ENCODE measurements around the gene CDH4.

The CDH4 gene

DNA sequence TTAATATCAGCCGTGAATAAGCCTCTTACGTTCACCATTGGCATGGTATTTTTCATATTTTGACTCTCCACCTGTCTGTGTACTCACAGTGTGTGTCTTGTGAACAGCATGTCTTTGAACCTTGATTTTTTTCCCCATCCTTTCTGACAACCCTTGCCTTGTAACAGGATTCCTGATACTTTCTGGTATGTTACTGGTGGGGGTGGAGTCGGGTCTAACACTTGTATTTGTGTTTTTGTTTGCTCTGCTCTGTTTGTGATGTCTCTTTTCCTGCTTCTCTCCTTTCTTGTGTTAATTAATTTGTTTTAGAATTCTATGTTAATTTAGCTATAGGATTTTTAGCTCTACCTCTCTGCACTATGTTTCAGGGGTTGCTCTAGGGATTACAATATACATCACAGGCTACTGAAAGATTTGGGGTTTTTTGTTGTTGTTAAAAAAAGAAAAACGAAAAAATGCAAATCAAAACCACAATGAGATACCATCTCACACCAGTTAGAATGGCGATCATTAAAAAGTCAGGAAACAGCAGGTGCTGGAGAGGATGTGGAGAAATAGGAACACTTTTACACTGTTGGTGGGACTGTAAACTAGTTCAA lies 245.1 kb downstream of the CDH4 start:
- Mint-ChIP-seq H3K27me3 (peaks cover 4% of the 10 kb centered on the region), H3K4me1 (peaks cover 5% of the 10 kb centered on the region), H3K27ac (no peak overlapping the region), H3K36me3 (no peaks in the 10 kb centered on the region), H3K4me3 (no peak overlapping the region), H3K9me3 (no peaks in the 10 kb centered on the region)

DNA sequence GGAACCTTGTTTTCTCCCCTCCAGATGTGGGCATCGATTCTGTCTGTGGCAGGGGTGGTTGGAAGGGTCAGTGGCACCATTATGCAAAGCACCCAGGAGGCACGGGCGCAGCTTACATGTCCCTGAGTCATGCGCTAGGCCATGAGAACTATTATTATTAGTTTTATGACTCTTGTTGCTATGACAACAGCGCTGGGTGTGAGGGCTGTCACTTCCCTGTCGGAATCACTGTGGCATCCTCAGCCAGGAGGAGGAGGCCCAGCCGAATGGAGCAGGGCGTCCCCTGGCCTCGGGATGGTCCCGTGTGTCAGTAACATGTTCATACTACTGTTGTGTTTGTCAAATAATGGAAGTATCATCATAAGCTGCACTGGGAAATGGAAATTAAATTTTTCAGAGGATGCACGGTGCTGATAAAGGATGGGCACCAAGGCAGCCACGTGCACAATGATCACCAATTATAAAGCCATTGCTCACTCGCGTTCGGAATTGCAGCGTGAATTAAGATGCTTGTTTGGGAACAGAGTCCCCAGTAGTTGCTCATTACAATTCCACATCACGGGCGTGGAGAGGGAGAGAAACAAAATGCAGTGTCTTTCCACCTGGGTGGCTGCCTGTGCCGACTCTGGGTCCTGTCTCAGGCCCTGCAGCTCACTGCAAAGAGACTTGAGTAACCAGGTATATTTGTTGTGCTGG lies 247.9 kb downstream of the CDH4 start:
- Mint-ChIP-seq H3K27me3 (peaks cover 4% of the 10 kb centered on the region), H3K27ac (no peak overlapping the region)

DNA sequence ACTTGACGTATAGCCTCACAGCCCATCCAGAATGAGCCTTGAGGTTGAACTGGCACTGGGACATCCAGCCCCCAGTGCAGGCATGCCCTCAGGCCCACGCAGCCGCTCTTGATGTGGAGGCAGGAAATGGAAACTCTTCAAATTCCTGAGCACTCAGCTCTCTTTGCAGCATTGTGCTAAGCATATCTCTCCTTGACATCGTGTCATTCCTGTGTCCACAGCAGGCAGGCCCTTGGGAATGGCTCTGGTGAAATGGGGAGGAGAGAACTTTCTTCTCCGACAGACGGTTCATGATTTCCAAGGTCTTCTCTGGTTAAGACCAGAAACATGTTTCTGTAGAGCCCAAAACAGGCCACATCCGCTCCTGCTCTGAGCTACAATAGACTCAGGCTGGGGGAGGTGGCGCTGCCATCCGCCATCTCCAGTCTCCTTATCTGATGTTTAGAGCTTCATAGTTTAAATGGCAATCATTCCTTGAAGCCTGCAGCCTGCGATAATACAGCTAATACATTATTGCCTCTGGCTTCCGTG lies 248.8 kb downstream of the CDH4 start:
- Mint-ChIP-seq H3K4me1 (peaks cover 5% of the 10 kb centered on the region), H3K4me3 (peak overlapping the region; percentile 2), H3K36me3 (no peaks in the 10 kb centered on the region), H3K27me3 (peaks cover 4% of the 10 kb centered on the region), H3K9me3 (no peaks in the 10 kb centered on the region), H3K27ac (no peak overlapping the region)

More for the DNA sequence above, 247.9 kb downstream of the CDH4 start:
- H3K4me3 Mint-ChIP-seq, result no peak overlapping the region
- no peaks in the 10 kb centered on the region for H3K36me3 Mint-ChIP-seq
- H3K9me3 Mint-ChIP-seq, result no peaks in the 10 kb centered on the region
- peaks cover 5% of the 10 kb centered on the region for H3K4me1 Mint-ChIP-seq

DNA sequence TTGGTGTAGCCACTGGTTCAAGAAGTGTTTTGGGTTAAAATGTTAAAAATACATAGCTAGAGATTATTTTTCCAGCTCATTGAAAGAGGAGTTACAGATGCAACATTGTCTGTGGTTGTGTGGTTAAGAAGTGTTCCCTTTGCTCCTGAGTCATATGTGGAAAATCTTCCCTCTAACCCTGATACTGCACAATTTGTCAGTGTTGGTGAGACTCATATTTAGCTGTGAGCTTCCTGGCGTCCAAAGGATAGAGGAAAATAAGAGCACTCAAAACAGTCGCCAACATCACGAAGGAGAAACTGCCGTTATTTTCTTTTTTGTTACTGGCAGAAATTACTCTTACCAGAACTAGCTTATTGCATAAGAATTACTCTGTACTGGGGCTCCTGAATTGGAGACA lies 250.4 kb downstream of the CDH4 start:
- Mint-ChIP-seq H3K27ac (no peak overlapping the region), H3K36me3 (no peaks in the 10 kb centered on the region), H3K4me3 (no peak overlapping the region), H3K9me3 (no peaks in the 10 kb centered on the region), H3K4me1 (peaks cover 5% of the 10 kb centered on the region), H3K27me3 (no peaks in the 10 kb centered on the region)

DNA sequence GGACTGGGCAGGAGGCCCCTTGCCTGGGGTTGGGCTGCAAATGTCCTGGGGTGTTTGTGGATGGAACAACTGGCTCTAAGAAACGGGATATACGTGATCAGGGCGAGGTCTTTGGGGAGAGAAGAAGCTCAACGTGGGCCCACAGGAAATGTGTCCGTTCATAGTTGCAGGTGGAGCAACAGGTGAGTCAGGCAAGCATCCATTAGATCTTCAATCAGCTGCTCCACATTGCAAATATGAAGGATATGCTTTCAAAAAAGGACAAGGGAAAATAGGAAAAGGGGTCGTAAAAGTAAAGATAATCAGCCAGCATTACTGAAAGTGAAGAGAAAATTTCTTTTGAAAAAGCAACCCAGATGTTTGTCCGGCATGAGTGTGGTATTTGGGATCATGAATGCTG lies 251.0 kb downstream of the CDH4 start:
- Mint-ChIP-seq H3K9me3 (no peaks in the 10 kb centered on the region), H3K4me1 (peaks cover 5% of the 10 kb centered on the region), H3K27ac (no peak overlapping the region), H3K27me3 (no peaks in the 10 kb centered on the region), H3K36me3 (no peaks in the 10 kb centered on the region), H3K4me3 (no peak overlapping the region)

DNA sequence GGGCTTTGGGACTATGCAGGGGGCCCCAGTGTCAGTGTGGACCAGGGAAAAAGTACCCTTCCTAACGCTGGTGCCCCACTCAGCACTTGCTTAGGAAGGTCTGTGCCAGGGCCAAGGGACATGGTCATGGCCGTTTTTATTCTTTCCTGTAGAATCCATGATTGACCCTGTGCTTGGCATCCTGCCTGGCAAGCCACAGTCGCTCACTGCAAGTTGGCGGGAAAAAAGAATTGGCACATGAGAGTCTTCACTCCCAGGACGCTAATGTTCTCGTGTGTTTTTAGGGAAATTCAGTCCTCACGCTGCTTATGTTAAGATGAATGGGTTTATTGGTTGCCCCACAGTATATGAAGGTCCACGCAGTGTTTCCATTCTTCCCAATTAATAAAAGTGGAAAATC lies 253.4 kb downstream of the CDH4 start:
- no peak overlapping the region for H3K27ac Mint-ChIP-seq
- no peaks in the 10 kb centered on the region for H3K36me3 Mint-ChIP-seq
- H3K9me3 Mint-ChIP-seq, result no peaks in the 10 kb centered on the region
- H3K4me3 Mint-ChIP-seq, result no peak overlapping the region
- H3K27me3 Mint-ChIP-seq, result no peaks in the 10 kb centered on the region
- peaks cover 5% of the 10 kb centered on the region for H3K4me1 Mint-ChIP-seq

DNA sequence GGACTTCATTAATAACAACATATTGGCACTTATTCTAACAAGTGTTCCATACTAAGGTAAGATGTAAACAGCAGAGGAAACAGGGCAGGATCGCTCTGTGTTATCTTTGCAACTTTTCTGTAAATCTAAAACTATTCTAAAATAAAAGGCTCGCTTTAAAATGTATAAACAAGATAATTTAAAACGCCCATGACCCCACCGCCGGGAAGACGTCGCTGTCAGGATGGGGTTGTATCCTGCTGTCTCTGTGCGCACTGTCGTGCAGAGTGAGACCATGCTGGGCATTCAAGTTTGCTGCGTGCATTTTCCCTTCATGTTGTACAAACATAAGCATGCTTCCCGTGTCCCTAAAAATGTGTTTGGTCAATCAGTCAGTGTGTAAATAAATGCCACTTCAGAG lies 255.7 kb downstream of the CDH4 start:
- H3K36me3 Mint-ChIP-seq, result no peaks in the 10 kb centered on the region
- no peaks in the 10 kb centered on the region for H3K9me3 Mint-ChIP-seq
- H3K4me3 Mint-ChIP-seq, result no peak overlapping the region
- no peak overlapping the region for H3K27ac Mint-ChIP-seq
- H3K4me1 Mint-ChIP-seq, result no peaks in the 10 kb centered on the region
- no peaks in the 10 kb centered on the region for H3K27me3 Mint-ChIP-seq

DNA sequence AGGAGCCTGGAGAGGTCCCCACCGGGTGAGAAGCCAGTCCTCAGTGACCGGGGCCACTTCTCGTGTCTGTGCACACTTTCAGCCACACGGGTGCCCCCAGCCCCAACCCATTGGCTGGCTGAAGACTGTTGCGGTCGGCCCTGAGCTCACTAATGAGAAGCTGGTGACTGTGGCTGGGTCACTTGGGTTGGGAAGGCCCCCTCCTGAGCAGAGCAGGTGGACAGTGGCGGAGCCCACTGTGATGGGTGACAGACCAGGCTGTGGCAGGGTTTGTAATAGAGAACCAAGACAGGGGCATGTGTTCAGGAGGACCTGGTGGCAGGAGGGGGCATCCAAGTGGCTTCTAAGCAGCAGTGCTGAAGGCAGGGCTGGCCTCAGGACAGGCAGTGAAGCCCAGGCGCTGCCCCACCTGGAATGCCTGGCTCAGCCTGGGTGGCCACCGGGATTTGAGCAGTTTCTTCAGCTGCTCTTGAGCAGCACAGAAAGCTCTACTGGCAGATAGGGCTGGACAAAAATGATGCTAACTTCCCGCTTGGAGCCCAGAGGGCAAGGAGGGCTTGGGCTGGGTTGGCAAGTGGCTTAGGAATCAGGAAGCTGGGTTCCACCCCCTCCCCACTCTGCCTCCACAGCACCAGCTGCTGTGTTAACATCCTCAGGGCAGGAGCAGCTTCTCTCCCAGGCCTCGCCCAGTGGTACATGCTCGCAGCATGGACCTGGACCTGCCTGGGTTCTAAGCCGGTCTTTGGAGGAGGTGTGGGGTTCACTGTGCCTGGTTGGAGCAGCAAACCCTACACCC lies 256.4 kb downstream of the CDH4 start:
- Mint-ChIP-seq H3K9me3 (no peaks in the 10 kb centered on the region), H3K4me3 (no peak overlapping the region), H3K4me1 (no peaks in the 10 kb centered on the region), H3K27me3 (no peaks in the 10 kb centered on the region), H3K36me3 (no peaks in the 10 kb centered on the region), H3K27ac (no peak overlapping the region)

DNA sequence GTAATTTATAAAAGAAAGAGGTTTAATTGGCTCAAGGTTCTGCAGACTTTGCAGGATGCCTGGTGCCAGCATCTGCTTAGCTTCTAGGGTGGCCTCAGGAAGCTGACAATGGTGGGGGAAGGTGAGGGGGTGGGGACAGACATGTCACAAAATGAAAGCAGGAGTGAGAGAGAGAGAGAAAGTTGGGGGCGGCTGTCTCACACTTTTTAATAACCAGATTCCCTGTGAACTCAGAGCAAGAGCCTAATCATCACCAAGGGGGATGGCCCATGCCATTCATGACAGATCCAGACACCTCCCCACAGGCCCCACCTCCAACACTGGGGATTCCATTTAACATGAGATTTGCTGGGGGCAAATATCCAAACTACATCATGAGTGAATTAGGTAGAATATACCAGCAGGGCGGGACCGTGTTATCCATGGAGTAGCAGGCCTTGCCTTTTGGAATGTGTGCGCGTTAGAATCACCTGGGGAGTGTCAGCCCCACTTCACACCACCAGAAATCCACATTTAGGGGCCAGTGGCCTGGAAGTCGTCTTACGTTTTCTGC lies 258.8 kb downstream of the CDH4 start:
- H3K36me3 Mint-ChIP-seq, result no peaks in the 10 kb centered on the region
- no peak overlapping the region for H3K4me3 Mint-ChIP-seq
- H3K27ac Mint-ChIP-seq, result no peak overlapping the region
- no peaks in the 10 kb centered on the region for H3K9me3 Mint-ChIP-seq
- no peaks in the 10 kb centered on the region for H3K4me1 Mint-ChIP-seq
- H3K27me3 Mint-ChIP-seq, result no peaks in the 10 kb centered on the region

DNA sequence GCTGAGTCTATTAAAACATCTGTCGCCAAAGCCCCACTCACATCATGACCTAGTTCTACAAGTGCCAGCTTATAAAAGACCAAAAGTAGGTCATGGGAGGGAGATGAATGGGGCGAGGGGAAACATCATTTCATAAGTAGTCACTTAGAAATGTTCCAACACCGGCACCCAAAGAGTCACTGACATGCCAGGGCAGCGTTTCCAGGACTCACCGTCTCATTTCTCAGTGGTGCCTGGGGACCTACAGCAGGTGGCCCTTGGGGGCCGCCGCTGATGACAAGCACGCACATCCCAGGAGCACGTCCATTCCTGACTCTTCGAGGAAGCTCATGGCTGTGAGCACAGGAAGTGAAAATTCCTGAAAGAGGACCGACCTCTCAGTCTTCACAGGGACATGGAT lies 260.4 kb downstream of the CDH4 start:
- H3K4me1 Mint-ChIP-seq, result no peaks in the 10 kb centered on the region
- H3K36me3 Mint-ChIP-seq, result no peaks in the 10 kb centered on the region
- no peaks in the 10 kb centered on the region for H3K9me3 Mint-ChIP-seq
- H3K27ac Mint-ChIP-seq, result no peak overlapping the region
- H3K4me3 Mint-ChIP-seq, result no peak overlapping the region
- no peaks in the 10 kb centered on the region for H3K27me3 Mint-ChIP-seq

DNA sequence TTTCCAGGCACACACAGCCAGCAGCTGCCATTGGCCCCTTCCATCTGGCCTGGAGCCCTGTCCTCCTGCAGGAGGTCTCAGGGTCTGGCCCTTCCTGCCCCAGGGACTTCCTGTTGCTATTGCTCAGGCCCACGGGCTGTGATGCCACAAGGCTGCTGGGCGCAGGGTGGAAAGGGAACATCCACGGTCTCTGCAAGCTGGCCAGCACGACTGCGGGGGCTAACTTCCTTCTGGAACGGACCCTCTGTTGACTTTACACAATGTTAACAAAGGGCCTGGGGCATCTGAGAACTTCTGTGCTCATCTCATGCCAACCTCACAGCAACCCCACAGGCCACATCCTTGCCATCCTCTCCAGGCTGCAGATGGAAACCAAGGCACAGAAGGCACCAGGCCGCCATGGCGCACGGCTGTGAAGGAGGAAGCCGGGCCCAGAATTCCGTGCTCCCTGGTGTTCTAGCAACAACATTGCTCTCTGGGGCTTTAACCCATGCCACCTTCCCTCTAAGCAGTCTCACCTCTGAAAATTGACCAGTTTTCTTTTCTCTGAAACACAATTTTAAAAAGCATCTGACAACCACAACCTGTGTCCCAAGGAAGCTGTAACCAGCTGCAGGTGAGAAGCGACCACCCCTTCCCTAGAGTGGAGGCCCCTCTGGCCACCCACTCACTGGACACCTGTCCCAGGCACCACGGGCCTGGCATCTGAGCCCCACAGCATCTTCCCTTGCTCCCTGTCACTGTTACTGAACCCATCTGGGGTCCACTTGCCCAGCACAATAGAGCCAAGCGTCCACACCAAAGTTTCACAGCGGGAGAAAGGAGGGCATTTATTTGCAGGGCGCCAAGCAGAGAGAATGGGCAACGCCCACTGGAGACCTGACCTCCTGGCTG lies 261.3 kb downstream of the CDH4 start:
- no peak overlapping the region for H3K4me3 Mint-ChIP-seq
- H3K9me3 Mint-ChIP-seq, result no peaks in the 10 kb centered on the region
- H3K27ac Mint-ChIP-seq, result no peak overlapping the region
- no peaks in the 10 kb centered on the region for H3K27me3 Mint-ChIP-seq
- H3K36me3 Mint-ChIP-seq, result no peaks in the 10 kb centered on the region
- H3K4me1 Mint-ChIP-seq, result no peaks in the 10 kb centered on the region

DNA sequence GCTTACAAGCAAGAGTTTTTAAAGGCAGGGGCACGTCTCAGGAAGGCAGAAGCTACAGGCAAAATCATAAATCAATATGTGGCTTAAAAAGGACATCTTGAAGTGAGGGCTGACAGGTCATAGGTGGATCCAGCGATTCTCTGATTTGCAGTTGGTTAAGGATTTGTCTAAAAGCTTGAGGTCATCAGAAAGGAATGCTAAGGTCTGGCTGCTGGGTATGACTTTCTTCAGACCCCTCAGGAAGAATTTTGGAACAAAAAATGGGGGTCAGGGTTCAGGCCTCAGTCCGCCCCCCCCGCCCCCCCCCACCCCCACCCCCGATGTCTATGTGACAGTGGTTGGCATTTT lies 261.9 kb downstream of the CDH4 start:
- Mint-ChIP-seq H3K27me3 (no peaks in the 10 kb centered on the region), H3K4me3 (no peak overlapping the region), H3K9me3 (no peaks in the 10 kb centered on the region), H3K27ac (no peak overlapping the region), H3K4me1 (no peaks in the 10 kb centered on the region), H3K36me3 (no peaks in the 10 kb centered on the region)

DNA sequence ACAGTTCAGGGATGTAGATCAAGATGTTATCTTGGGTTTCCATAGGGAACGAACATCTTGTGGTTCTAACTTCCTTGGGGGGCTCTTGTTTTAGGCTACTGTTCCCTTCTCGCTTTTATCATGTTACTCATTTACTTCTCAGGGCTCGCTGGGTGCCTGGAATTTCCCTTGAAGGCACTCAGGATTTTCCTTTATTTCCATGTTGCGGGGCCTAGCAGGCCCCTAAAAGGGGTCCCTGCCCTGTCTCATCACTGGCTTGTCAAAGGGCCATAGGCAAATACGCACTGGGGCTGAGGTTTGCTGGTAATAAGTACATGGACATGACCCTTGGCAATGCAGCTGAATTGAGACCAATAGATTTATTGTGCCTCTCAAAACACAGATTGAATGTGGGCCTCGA lies 262.3 kb downstream of the CDH4 start:
- Mint-ChIP-seq H3K9me3 (no peaks in the 10 kb centered on the region), H3K4me3 (no peak overlapping the region), H3K4me1 (no peaks in the 10 kb centered on the region), H3K36me3 (no peaks in the 10 kb centered on the region), H3K27me3 (no peaks in the 10 kb centered on the region), H3K27ac (no peak overlapping the region)

DNA sequence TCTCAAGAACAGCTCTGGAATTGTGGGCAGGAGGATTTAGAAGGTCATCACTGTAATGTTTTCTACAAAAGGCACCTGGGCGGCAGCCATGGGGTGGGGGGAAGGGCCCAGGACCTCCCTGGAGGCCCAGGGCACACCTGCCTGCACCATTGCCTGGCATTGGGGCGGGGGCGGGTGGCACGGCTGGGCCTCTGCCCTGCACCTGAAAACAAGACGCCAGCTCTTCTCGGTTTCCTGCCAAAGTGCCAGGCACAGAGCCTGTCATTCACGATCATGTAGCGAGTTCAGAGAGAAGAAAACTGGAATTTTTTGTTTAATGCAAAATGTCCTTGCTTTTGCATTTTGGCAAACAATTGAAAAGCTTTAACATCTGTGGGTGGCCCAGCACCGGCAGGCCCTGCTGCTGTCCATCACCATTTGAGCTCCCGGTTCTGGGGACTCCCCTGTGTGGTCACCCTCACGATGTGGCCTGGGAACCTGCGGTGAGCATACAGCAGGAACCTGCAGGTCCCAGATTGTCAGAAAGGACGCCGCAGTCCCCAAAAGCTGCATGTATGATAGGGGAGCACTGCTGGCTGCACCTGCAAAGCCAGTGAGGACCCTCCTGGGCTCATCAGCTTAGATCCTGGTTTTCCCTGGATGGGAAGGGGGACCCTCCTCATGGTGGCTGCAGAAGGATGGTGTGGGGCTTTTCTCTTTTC lies 262.9 kb downstream of the CDH4 start:
- Mint-ChIP-seq H3K36me3 (no peaks in the 10 kb centered on the region), H3K27me3 (no peaks in the 10 kb centered on the region), H3K27ac (no peak overlapping the region), H3K9me3 (no peaks in the 10 kb centered on the region), H3K4me3 (no peak overlapping the region), H3K4me1 (no peaks in the 10 kb centered on the region)

DNA sequence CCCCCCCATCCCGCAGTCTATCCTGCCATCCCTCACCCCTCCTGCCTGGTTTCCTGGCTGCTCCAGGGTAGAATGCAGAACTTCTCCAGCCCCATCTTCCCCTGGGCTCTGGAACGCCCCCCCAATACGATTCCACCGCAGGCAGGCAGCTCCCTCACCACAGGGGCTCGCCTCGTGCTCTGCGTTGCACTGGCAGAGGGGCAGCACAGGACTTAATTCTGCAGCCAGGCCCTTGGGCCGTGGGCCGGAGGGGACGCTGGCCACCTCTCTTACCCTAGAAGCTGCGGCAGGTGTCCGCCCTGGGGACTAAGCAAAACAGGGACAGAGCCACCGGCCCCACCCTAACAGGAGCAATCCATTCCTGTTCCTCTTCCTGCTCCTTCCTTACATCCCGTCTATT lies 263.9 kb downstream of the CDH4 start:
- Mint-ChIP-seq H3K4me3 (no peak overlapping the region), H3K9me3 (no peaks in the 10 kb centered on the region), H3K27ac (no peak overlapping the region)

More for the DNA sequence above, 263.9 kb downstream of the CDH4 start:
- H3K4me1 Mint-ChIP-seq, result no peaks in the 10 kb centered on the region
- H3K27me3 Mint-ChIP-seq, result no peaks in the 10 kb centered on the region
- H3K36me3 Mint-ChIP-seq, result no peaks in the 10 kb centered on the region
